Measurements from ENCODE around the gene FAM53C. TPM values are rescaled to one million over a fixed set of nuclear protein-coding genes. Genes with fewer than 3 reads are reported as not detected.

FAM53C gene
- total and polyA plus RNA-seq, 10 of the 15 experiments (the other 5 are each of a cell fraction or from before 2014, with no cell fraction given) = 8.0 to 31.3 (median 24.0) TPM

GRCh38 chr5:138352722-138353559 is 14.9 kb downstream of the FAM53C start (continued):
- TF ChIP-seq IRF3 (IDR thresholded peaks at IDR 0.05) = no peak
- TF ChIP-seq NFYA (IDR thresholded peaks at IDR 0.05; ENCODE audit: borderline replicate concordance, low read depth, low read length) = no peak
- TF ChIP-seq, protein P1, sequence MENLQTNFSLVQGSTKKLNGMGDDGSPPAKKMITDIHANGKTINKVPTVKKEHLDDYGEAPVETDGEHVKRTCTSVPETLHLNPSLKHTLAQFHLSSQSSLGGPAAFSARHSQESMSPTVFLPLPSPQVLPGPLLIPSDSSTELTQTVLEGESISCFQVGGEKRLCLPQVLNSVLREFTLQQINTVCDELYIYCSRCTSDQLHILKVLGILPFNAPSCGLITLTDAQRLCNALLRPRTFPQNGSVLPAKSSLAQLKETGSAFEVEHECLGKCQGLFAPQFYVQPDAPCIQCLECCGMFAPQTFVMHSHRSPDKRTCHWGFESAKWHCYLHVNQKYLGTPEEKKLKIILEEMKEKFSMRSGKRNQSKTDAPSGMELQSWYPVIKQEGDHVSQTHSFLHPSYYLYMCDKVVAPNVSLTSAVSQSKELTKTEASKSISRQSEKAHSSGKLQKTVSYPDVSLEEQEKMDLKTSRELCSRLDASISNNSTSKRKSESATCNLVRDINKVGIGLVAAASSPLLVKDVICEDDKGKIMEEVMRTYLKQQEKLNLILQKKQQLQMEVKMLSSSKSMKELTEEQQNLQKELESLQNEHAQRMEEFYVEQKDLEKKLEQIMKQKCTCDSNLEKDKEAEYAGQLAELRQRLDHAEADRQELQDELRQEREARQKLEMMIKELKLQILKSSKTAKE (IDR thresholded peaks at IDR 0.05; ENCODE audit: low read depth, poor library complexity, severe bottlenecking) = no peak
- peak; percentile 31 to 57; a peak in 3 of 4 replicates for TF ChIP-seq BHLHE40 (IDR thresholded peaks at IDR 0.05; ENCODE audit: borderline replicate concordance in 1 of 2, low read depth in 2 of 2, low read length in 1 of 2)
- TF ChIP-seq YY1 (IDR thresholded peaks at IDR 0.05; ENCODE audit: low read depth, low read length) = peak; percentile 73; the same call in 1 of the 2 replicates
- peak; percentile 49; the same call in 1 of the 2 replicates for TF ChIP-seq ZNF24 (IDR thresholded peaks at IDR 0.05)
- no peak for TF ChIP-seq SMC3 (IDR thresholded peaks at IDR 0.05; ENCODE audit: borderline replicate concordance, low read length)
- TF ChIP-seq SMARCA5 (IDR thresholded peaks at IDR 0.05) = no peak
- no peak for TF ChIP-seq POLR2AphosphoS2 (IDR thresholded peaks at IDR 0.05; ENCODE audit: low read depth, low read length)
- TF ChIP-seq GABPA (IDR thresholded peaks at IDR 0.05; ENCODE audit: low read depth) = no peak
- TF ChIP-seq, protein P2, sequence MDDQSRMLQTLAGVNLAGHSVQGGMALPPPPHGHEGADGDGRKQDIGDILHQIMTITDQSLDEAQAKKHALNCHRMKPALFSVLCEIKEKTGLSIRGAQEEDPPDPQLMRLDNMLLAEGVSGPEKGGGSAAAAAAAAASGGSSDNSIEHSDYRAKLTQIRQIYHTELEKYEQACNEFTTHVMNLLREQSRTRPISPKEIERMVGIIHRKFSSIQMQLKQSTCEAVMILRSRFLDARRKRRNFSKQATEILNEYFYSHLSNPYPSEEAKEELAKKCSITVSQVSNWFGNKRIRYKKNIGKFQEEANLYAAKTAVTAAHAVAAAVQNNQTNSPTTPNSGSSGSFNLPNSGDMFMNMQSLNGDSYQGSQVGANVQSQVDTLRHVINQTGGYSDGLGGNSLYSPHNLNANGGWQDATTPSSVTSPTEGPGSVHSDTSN (IDR thresholded peaks at IDR 0.05; ENCODE audit: insufficient replicate concordance, low read depth, low read length) = no peak
- no peak for TF ChIP-seq MYB (IDR thresholded peaks at IDR 0.05; ENCODE audit: borderline replicate concordance, low read depth, low read length)
- no peak for TF ChIP-seq IRF4 (IDR thresholded peaks at IDR 0.05; ENCODE audit: low read depth, low read length)
- no peak for TF ChIP-seq SPI1 (IDR thresholded peaks at IDR 0.05; ENCODE audit: borderline replicate concordance, insufficient read depth, low read depth, low read length)
- peak; percentile 18; the same call in 1 of the 2 replicates for TF ChIP-seq RUNX3 (IDR thresholded peaks at IDR 0.05; ENCODE audit: low read length)
- no peak for TF ChIP-seq KAT2A (conservative IDR thresholded peaks at IDR 0.05; ENCODE audit: control insufficient read depth, low read depth, low read length)
- no peak for TF ChIP-seq PAX5 (IDR thresholded peaks at IDR 0.05; ENCODE audit: borderline replicate concordance, low read depth, low read length)
- TF ChIP-seq CBX5 (IDR thresholded peaks at IDR 0.05; ENCODE audit: low read depth) = no peak
- no peak for TF ChIP-seq SUZ12 (IDR thresholded peaks at IDR 0.05; ENCODE audit: unreplicated experiment)
- TF ChIP-seq JUND (IDR thresholded peaks at IDR 0.05; ENCODE audit: low read depth, low read length) = no peak
- TF ChIP-seq MTA3 (IDR thresholded peaks at IDR 0.05; ENCODE audit: borderline replicate concordance, low read length) = no peak
- TF ChIP-seq ESRRA (IDR thresholded peaks at IDR 0.05; ENCODE audit: low read length) = no peak
- TF ChIP-seq, protein P3, sequence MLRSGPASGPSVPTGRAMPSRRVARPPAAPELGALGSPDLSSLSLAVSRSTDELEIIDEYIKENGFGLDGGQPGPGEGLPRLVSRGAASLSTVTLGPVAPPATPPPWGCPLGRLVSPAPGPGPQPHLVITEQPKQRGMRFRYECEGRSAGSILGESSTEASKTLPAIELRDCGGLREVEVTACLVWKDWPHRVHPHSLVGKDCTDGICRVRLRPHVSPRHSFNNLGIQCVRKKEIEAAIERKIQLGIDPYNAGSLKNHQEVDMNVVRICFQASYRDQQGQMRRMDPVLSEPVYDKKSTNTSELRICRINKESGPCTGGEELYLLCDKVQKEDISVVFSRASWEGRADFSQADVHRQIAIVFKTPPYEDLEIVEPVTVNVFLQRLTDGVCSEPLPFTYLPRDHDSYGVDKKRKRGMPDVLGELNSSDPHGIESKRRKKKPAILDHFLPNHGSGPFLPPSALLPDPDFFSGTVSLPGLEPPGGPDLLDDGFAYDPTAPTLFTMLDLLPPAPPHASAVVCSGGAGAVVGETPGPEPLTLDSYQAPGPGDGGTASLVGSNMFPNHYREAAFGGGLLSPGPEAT (IDR thresholded peaks at IDR 0.05; ENCODE audit: low read depth) = peak; percentile 66; the same call in 1 of the 2 replicates
- no peak for TF ChIP-seq SIN3A (IDR thresholded peaks at IDR 0.05; ENCODE audit: low read depth, low read length)
- TF ChIP-seq RAD51 (IDR thresholded peaks at IDR 0.05) = no peak

Measured in GM12878 (cell line).